Adrenal gland (tissue), 12 donors: ENCODE measurements around the gene GMDS. TPM values are rescaled to one million over a fixed set of nuclear protein-coding genes. Genes with fewer than 3 reads are reported as not detected.

Experiments
- DNase-seq, 7 donors: peaks; one replicate each; pipeline ENCODE4 v3.0.0-alpha.2; 2019 to 2020
- H3K27ac ChIP-seq, 5 donors: fragments of 200-600 bp; sonication (generic) in 4 of 5; 1 replicate in 3 of 5; 2 replicates in 2 of 5; pipeline versions ENCODE4 v1.5.1 to v1.8.0; 2016 to 2020; ENCODE audit warnings: mild to moderate bottlenecking in 1 of 5
- H3K27me3 ChIP-seq: fragments of 200-600 bp; 2 replicates; pipeline ENCODE4 v1.8.0; 2021
- H3K36me3 ChIP-seq, 2 donors: fragments of 200-600 bp; replicated peaks in 1 of 2; 1 replicate in 1 of 2; 2 replicates in 1 of 2; pipeline versions ENCODE4 v1.5.1 to v1.8.0; 2018 to 2022
- H3K4me1 ChIP-seq, 2 donors: fragments of 200-600 bp; replicated peaks in 1 of 2; 1 replicate in 1 of 2; 2 replicates in 1 of 2; pipeline versions ENCODE4 v1.5.1 to v1.8.0; 2018 to 2021
- H3K4me3 ChIP-seq, 4 donors: fragments of 200-600 bp; sonication (generic) in 3 of 4; one replicate each; pipeline ENCODE4 v1.5.1; 2016 to 2018
- H3K9me3 ChIP-seq, 3 donors: fragments of 200-600 bp; sonication (generic) in 1 of 3; replicated peaks in 1 of 3; 1 replicate in 2 of 3; 2 replicates in 1 of 3; pipeline versions ENCODE4 v1.5.1 to v1.8.0; 2016 to 2021
- CTCF ChIP-seq, 6 experiments: fragments of 450-650 bp in 4 of 6; fragments of 200-600 bp in 2 of 6; sonication (generic) in 1 of 6; IDR thresholded peaks; 1 replicate in 5 of 6; 2 replicates in 1 of 6; pipeline versions ENCODE4 v1.5.1 to v1.8.0; 2016 to 2021; ENCODE audit warnings: antibody characterized with exemption in 6 of 6, mild to moderate bottlenecking in 2 of 6, moderate library complexity in 1 of 6
- POLR2A ChIP-seq, 2 donors: fragments of 450-650 bp; IDR thresholded peaks; one replicate each; pipeline ENCODE4 v1.6.1; 2017; ENCODE audit warnings: antibody characterized with exemption in 2 of 2, mild to moderate bottlenecking in 2 of 2, moderate library complexity in 1 of 2
- WGBS, 4 donors: extraction: QIAGEN DNeasy Blood & Tissue Kit in 2 of 4; methylation state at CpG; one replicate each; pipeline versions ENCODE4 v1.1.5 to v1.1.7; 2013 to 2017; 5-methylcytosine and 5-hydroxymethylcytosine counted together
- intact Hi-C, 2 donors: fragments of 100-400 bp; cut with DNase I; formaldehyde crosslinking; loops; one replicate each; pipeline versions ENCODE4 v1.14.1 to v1.15.0; 2022 to 2023
- polyA plus RNA-seq, 3 donors: library from polyadenylated mRNA; stranded (reverse); fragments of 200-250 nt in 2 of 3; fragments of 350-450 nt in 1 of 3; fragmentation: Illumina TruSeq in 1 of 3; extraction: RNeasy Lipid Tissue Mini Kit (QIAGEN cat#74804) in 1 of 3; gene quantifications; one replicate each; pipeline ENCODE4 v1.2.3, GENCODE V29; 2013 to 2014
- total RNA-seq, 9 donors: library from RNA; depleted of rRNA in 4 of 9; stranded (reverse); fragments of >200 nt in 4 of 9; fragments of 120-200 nt in 1 of 9; fragmentation: NEBNext Ultra II Directional in 1 of 9; extraction: Animal tissue kit (Norgen Biotek cat#: 25700) in 1 of 9; gene quantifications; one replicate each; pipeline versions ENCODE4 v1.1.0 to v1.2.4, GENCODE V29; 2013 to 2023
- donor health status: healthy with polysubstance abuse.
- donor health status: Bipolar disorder and iron deficiency.
- donor health status: DM: yes; HTN: yes; CAD: no.
- donor health status: DM: no; HTN: no; CAD: no.
- donor health status: DM: no; HTN: no; CAD: no.
- donor health status: DM: yes; HTN: yes; CAD: no.

The GMDS gene
- total and polyA plus RNA-seq, 12 donors = 8.5 to 39.2 (median 15.2) TPM

- H3K4me3 ChIP-seq = no peak overlapping the region
- H3K27ac ChIP-seq = no peak overlapping the region
- no peaks in the 10 kb centered on the region for H3K27me3 ChIP-seq
- DNase-seq = no peak
- H3K36me3 ChIP-seq = no peaks in the 10 kb centered on the region
- 69 to 90% (median 72%) methylated on average over 5 to 6 of the region's 6 CpGs for WGBS, 4 donors
- no peaks in the 10 kb centered on the region for H3K9me3 ChIP-seq
- intact Hi-C loops = no loop called here
- TF ChIP-seq POLR2A (IDR thresholded peaks at IDR 0.05) = no peak
- TF ChIP-seq CTCF (IDR thresholded peaks at IDR 0.05) = no peak
- no peaks in the 10 kb centered on the region for H3K4me1 ChIP-seq
Observed at GRCh38 chr6:1664329-1664728, 581.1 kb downstream of the GMDS start.

- no peak overlapping the region for H3K4me3 ChIP-seq
- H3K27ac ChIP-seq = no peak overlapping the region
- no peaks in the 10 kb centered on the region for H3K4me1 ChIP-seq
- intact Hi-C loops = no loop called here
- WGBS, 4 donors = 93 to 97% (median 96%) methylated on average over 5 of the region's 5 CpGs
- H3K27me3 ChIP-seq = no peaks in the 10 kb centered on the region
- H3K36me3 ChIP-seq = no peaks in the 10 kb centered on the region
- TF ChIP-seq CTCF (IDR thresholded peaks at IDR 0.05) (no peak), POLR2A (IDR thresholded peaks at IDR 0.05) (no peak)
- DNase-seq = no peak
- H3K9me3 ChIP-seq = no peaks in the 10 kb centered on the region
Observed at GRCh38 chr6:1663511-1663910, 581.9 kb downstream of the GMDS start.

GRCh38 chr6:1662534-1662933 is 582.9 kb downstream of the GMDS start:
- intact Hi-C loops = no loop called here
- no peak for DNase-seq
- H3K27me3 ChIP-seq = no peaks in the 10 kb centered on the region
- no peaks in the 10 kb centered on the region for H3K36me3 ChIP-seq
- TF ChIP-seq POLR2A (IDR thresholded peaks at IDR 0.05) (no peak), CTCF (IDR thresholded peaks at IDR 0.05) (no peak)
- H3K4me3 ChIP-seq = no peak overlapping the region
- H3K27ac ChIP-seq = no peak overlapping the region
- no peaks in the 10 kb centered on the region for H3K9me3 ChIP-seq
- H3K4me1 ChIP-seq = no peaks in the 10 kb centered on the region

- no peak for DNase-seq
- WGBS, 4 donors = 79 to 90% (median 81%) methylated on average over 5 to 7 of the region's 7 CpGs
- no peaks in the 10 kb centered on the region for H3K36me3 ChIP-seq
- no peaks in the 10 kb centered on the region for H3K9me3 ChIP-seq
- H3K4me1 ChIP-seq = no peaks in the 10 kb centered on the region
- no peak overlapping the region for H3K4me3 ChIP-seq
- H3K27me3 ChIP-seq = no peaks in the 10 kb centered on the region
- TF ChIP-seq POLR2A (IDR thresholded peaks at IDR 0.05) (no peak), CTCF (IDR thresholded peaks at IDR 0.05) (no peak)
- H3K27ac ChIP-seq = no peak overlapping the region
- intact Hi-C loops = no loop called here
Observed at GRCh38 chr6:1659816-1660215, 585.6 kb downstream of the GMDS start.
